ENCODE measurements around the gene LTA.

LTA gene, protein sequence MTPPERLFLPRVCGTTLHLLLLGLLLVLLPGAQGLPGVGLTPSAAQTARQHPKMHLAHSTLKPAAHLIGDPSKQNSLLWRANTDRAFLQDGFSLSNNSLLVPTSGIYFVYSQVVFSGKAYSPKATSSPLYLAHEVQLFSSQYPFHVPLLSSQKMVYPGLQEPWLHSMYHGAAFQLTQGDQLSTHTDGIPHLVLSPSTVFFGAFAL

DNA sequence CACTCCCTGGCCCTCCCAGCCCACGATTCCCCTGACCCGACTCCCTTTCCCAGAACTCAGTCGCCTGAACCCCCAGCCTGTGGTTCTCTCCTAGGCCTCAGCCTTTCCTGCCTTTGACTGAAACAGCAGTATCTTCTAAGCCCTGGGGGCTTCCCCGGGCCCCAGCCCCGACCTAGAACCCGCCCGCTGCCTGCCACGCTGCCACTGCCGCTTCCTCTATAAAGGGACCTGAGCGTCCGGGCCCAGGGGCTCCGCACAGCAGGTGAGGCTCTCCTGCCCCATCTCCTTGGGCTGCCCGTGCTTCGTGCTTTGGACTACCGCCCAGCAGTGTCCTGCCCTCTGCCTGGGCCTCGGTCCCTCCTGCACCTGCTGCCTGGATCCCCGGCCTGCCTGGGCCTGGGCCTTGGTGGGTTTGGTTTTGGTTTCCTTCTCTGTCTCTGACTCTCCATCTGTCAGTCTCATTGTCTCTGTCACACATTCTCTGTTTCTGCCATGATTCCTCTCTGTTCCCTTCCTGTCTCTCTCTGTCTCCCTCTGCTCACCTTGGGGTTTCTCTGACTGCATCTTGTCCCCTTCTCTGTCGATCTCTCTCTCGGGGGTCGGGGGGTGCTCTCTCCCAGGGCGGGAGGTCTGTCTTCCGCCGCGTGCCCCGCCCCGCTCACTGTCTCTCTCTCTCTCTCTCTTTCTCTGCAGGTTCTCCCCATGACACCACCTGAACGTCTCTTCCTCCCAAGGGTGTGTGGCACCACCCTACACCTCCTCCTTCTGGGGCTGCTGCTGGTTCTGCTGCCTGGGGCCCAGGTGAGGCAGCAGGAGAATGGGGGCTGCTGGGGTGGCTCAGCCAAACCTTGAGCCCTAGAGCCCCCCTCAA lies at the start of gene LTA:
LTA (plus strand) TSS at position 249 of the 871 bp plus-strand sequence; CDS start at position 703, 454 bp downstream.
- peak in 1 of 3 donors; percentile 65 for DNase-seq (ENCODE audit: low read depth in 3 of 3, low spot score in 1 of 3)

DNA sequence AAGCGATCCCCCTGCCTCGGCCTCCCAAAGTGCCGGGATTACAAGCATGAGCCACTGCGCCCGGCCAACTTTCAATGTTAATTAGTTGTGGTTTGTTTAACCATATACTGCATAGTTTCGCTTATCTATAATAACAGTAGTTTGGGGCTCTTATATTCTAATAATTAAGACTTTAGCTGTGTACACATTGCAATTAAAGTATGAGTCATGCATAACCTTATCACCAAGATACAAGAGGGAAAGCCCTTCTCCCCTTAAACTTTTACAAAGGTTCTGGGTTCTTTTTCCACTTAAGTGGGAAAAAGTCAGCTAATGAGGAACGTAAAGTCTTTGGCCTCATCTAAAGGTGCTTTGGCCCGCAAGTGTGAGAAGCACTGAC lies 46.5 kb upstream of the LTA start:
- DNase-seq (ENCODE audit: low read depth in 3 of 3, low spot score in 1 of 3): no peak

DNA sequence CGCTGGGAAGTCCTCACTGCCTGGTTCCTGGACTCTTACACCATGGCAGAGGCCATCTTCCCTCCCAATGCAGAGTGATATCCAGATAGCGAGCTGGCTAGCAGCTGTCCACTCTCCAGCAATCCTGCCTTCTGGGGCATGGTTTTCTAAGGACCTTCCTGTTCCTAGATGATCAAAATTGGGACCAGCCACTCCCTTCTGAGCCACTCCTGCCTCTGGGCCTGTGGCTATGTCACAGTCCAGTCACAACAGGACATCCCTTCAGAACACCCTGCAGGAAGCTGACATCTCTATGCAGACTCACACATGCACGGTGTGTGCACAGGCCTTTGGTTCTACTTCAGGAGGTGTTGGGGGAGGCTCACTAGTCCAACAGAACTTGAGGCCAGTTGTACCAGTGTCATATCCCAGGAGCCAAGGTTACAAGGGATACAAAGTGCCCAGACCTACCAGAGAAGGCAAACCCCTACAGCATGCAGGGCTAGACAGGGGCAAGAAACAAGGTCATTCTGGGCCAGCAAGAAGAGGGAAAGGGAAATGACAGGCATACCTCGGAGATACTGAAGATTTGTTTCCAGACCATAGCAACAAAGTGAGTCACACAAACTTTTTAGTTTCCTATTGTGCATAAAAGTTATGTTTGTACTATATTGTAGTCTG lies 46.0 kb upstream of the LTA start:
- DNase-seq (ENCODE audit: low read depth in 3 of 3, low spot score in 1 of 3): no peak

DNA sequence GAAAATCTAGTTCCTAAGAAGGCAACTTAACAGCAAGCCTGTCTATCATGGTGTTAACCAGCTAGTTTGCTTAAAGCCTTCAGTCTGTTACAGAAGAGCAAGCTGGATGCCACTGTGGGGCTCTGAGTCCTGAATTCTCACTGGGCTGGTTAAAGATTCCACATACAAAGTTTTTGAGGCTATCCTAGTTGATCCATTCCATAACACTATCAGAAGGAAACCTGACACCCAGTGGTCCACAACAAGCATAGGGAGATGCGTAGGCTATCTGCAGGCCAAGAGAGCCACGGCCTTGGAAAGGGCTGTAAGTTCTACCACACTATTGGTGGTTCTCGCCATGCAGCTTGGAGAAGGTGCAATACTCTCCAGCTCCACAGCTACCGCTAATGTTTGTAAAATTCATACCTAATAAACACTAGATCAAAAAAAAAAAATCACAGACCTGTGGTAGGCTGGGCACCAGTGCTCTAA lies 43.7 kb upstream of the LTA start:
- DNase-seq (ENCODE audit: low read depth in 3 of 3, low spot score in 1 of 3): no peak

DNA sequence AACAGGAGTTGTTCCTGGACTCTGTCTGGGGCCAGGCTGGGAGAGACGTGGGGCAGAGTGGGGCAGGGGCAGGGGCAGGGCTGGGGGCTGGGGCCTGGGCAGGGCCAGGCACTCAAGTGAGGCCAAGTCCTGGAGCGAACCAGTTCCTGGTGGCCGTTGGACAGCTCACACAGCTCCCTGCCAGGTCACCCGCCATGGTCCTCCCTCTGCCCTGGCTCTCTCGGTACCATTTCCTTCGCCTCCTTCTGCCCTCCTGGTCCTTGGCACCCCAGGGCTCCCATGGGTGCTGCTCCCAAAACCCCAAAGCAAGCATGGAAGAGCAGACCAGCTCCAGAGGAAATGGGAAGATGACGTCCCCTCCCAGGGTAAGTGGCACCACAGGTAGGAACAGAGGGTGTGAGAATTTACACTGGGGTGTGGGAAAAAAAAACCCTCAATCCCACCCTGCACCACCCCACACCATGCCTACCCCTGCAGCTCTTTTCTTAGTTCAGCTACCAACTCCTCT lies 43.2 kb upstream of the LTA start, which contains the start of gene MCCD1:
MCCD1 (plus strand) TSS at position 142 of the 508 bp plus-strand sequence; CDS start at position 195, 53 bp downstream.
- no peak for DNase-seq (ENCODE audit: low read depth in 3 of 3, low spot score in 1 of 3)

DNA sequence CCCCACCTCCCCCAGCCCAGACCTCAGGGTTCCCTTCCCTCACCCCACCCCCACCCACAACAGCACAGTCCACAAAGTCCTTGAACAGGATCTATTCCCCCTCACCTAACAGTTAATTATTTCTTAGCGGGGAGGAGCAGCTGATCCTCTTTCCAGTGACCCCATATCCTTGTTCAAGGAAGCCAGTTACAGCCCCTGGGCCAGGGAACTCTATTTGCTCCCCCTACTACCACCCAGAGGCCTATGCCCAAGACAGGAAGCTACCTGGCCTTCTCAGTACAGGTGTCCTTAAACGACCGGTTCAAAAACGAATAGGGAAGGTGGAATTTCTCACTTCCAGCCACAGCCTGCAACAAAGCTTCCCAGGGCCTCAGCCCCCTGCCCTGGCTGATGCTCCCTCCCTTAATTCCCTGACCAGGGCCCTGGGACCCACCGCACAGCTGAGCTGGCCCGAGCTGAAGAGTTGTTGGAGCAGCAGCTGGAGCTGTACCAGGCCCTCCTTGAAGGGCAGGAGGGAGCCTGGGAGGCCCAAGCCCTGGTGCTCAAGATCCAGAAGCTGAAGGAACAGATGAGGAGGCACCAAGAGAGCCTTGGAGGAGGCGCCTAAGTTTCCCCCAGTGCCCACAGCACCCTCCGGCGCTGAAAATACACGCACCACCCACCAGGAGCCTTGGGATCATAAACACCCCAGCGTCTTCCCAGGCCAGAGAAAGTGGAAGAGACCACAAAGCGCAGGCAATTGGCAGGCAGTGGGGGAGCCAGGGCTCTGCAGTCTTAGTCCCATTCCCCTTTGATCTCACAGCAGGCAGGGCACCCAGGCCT lies 42.5 kb upstream of the LTA start:
- DNase-seq (ENCODE audit: low read depth in 3 of 3, low spot score in 1 of 3): no peak

DNA sequence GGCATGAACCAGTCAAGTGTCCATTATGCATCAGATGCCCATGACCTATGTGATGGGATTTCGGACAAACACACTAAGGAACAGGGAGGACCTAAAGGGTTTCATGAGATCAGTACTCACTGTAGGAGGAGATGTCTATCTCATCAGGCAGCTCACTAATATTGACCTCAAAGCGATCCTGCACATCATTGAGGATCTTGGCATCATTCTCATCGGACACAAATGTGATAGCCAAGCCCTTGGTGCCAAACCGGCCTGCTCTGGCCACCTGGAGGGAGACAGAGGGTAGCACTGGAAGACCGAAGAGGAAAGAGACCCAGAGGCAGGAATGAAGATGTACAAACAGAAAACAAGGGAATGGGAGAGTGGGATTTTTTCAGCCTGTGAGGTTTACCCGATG lies 41.4 kb upstream of the LTA start:
- DNase-seq (ENCODE audit: low read depth in 3 of 3, low spot score in 1 of 3): no peak

DNA sequence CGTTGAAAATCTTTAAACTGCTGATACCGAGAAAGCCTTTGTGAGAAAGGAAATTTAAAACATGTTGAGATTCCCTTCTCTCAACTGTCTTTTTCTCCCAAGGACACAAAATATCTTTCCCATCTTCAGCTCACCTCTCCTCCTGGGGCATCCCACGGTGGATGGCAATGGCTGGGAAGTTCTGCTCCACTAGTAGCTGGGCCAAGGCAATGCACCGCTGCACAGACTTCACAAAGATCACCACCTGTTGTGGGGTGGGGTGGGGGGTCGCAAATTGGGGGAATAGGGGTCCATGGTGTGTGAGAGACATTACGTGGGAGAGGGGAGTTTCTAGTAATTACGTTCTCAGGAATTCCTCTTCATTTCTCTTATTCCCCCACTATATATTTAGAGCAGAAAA lies 40.9 kb upstream of the LTA start:
- DNase-seq (ENCODE audit: low read depth in 3 of 3, low spot score in 1 of 3): no peak

DNA sequence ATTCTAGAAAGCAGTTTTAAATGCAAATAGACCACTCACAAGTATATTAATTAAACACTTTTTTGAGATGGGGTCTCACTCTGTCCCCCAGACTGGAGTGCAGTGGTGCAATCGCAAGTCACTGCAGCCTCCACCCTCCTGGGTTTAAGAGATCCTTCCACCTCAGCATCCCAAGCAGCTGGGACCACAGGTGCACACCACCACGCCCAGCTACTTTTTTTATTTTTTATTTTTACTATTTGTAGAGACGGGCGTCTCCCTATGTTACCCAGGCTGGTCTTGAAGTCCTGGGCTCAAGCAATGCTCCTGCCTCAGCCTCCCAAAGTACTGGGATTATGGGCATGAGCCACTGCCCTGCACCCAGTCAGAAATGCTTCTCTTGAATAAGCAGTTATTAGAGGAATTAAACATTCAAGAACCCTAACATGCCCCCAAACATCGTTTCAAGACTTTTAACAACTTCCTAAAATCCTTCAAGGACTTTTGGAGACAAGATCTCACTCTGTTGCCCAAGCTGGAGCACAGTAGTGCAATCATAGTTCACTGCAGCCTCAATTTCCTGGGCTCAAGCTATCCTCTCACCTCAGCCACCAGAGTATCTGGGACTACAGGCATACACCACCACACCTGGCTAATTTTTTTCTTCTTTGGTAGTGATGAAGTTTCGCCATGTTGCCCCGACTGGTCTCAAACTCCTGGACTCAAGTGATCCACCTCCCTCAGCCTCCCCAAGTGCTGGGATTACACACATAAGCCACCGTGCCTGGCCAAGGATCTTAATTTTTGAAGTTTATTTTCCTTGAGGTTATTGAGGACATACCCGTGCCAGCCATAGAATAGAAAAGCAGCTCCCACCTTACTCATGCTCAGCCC lies 40.1 kb upstream of the LTA start:
- no peak for DNase-seq (ENCODE audit: low read depth in 3 of 3, low spot score in 1 of 3)

DNA sequence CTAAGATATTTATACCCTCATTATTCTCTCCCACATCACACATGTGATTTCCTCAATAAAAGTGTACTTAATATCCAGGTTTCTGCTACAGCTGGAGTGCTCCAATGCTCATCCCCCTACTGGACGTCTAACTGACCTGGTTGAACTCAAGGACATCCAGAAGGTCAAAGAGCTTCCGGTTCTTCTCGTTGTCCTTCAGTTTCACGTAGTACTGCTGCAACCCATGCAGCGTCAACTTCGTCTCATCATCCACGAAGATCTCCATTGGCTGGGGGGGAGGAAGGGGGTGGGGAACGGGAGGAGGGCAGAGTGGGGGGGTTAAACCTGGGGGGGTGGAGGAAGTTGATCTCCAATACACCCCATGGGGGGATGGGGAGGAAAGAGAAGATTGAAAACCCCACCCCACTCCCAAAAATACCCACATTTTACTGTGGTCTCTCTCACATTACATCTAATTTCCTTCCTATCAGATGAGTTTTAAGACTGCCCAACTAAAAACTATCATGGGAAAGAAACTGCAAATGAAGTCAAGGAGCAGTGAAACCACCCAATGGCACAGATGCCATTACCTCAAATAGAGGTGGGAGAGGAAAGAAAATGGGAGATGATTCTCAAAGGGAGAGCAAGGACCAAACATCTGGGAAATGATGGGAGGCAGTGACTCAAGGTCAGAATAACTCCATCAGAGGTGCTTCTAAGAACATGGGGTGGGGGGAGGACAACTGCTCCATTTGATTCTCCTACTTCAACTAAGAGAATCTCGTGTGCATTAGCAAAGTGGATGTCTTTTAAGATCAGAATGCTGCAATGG lies 39.2 kb upstream of the LTA start:
- no peak for DNase-seq (ENCODE audit: low read depth in 3 of 3, low spot score in 1 of 3)

DNA sequence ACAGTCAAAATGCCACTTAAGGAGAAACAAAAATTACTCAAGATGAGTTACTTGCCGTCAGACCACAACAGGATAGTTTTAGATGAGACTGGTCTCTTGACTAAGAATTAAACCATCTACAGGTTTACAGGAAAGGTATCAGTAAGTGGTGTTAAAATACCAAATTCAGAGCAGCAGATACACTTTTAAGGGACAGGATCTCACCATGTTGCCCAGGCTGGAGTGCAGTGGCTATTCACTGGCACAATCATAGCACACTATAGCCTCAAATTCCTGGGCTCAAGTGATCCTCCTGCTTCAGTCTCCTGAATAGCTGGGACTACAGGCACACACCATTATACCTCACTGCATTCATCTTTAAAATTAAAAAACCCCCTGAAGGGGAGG lies 38.6 kb upstream of the LTA start:
- no peak for DNase-seq (ENCODE audit: low read depth in 3 of 3, low spot score in 1 of 3)

DNA sequence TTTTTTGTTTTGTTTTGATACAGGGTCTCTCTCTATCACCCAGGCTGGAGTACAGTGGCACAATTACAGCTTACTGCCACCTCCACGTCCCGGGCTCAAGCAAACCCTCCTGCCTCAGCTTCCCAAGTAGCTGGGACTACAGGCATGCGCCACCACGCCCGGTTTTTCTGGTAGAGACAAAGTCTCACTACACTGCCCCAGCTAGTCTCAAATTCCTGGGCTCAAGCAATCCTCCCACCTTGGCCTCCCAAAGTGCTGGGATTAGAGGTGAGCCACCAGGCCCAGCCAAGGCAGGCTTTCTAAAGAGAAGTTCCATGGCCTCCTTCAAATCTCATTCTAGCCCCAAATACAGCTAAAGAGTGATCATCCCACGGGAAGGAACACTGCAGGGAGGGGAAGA lies 38.1 kb upstream of the LTA start:
- DNase-seq (ENCODE audit: low read depth in 3 of 3, low spot score in 1 of 3): no peak

DNA sequence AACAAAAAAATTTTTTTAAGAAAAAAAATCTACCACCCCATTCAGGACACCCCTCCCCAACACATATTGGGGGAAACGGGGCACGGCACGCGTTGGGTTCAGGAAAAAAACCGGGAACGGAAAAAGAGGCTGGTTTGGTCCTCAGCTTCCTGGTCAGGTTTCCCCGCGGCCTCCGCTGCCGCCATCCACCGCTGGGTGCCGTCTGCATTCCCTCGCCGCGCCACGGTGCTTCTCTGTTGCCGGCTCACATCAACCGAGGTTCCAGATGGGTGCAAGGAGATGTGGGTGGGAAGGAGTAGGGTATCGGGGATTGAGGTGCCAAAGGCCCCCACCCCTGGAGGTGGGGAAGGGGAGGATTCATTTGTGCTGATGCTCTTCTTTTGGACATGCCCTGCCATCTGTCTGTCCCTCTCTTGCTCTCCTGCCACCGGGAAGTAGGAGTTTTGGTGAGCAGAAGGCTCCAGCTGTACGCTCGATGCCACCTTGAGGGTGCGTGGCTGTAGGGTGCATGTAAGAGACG lies 37.5 kb upstream of the LTA start:
- DNase-seq (ENCODE audit: low read depth in 3 of 3, low spot score in 1 of 3): no peak

DNA sequence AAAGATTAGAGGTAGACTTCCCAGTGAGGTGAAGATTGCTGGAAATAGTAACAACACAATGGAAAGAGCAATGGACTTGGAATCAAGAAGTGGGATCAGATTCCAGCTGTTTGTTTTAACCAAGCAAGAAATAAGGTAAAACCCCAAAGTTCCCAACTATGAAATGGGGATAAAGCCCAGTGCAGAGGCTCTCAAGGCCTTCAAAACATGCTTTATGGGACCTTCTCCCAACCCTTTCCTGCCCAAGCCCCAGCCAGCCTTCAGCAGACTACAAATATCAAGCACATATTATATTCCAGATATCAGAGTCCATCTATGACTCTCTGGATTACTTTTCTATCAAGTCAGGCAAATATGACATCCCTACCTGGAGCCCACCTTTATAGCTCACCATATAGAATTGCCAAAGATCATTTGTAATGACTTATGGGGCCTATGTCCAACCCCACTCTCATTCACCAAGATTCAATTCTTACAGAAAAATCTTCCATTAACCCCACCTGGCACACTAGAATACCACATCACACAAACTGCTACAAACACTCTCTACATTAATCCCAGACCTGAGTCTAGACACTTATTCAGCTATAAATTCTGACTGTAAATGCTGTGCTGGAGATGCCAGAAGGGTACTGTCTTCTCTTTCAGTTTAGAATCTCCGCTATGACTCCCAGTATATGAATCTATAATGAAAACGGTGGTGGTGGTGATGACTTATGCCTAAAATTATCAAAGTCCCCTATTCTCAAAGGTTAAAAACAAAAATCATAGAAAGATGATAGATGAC lies 36.4 kb upstream of the LTA start:
- DNase-seq (ENCODE audit: low read depth in 3 of 3, low spot score in 1 of 3): no peak

DNA sequence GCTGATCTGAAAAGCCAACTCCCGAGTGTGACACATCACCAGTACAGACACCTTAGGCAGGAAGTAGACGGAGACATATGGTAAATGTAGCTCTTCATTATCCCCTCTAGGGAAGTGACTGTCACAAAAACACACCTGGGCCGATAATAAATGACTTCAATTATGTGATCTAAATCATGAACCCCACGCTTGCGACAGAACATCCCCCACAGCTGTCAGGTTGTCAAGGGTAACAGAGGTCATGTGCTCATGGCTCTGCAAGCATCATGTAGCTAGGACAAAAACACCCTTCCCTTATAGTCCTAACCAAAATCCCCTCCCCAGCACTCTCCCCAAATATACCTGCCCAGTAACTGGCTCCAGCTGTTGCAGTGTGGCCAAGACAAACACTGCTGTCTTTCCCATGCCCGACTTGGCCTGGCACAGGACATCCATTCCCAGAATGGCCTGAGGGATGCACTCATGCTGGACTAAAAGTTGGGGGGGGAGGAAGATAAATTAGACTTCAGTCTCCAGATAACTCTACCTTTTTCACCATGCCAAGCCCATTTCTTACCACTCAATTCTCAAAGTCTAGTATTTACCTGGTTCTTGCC lies 33.2 kb upstream of the LTA start:
- no peak for DNase-seq (ENCODE audit: low read depth in 3 of 3, low spot score in 1 of 3)

DNA sequence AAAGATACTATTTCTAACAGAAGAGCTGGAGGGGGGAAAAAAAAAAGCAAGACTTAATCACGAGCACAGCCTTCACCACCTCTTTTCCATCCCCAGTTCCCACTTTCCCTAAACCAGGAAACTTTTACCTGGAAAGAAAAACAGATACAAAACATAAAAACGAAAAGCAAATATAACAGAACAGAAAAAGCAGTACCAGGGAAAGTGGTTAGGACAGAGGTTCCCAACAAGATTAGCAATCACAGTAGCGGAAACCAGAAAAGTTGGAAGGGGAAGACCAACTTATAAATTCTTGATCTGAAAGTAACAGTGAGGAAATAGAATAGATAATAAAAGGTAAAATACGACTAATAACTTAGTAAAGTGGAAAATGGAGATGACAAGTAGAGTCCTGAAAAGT lies 31.4 kb upstream of the LTA start:
- no peak for DNase-seq (ENCODE audit: low read depth in 3 of 3, low spot score in 1 of 3)

DNA sequence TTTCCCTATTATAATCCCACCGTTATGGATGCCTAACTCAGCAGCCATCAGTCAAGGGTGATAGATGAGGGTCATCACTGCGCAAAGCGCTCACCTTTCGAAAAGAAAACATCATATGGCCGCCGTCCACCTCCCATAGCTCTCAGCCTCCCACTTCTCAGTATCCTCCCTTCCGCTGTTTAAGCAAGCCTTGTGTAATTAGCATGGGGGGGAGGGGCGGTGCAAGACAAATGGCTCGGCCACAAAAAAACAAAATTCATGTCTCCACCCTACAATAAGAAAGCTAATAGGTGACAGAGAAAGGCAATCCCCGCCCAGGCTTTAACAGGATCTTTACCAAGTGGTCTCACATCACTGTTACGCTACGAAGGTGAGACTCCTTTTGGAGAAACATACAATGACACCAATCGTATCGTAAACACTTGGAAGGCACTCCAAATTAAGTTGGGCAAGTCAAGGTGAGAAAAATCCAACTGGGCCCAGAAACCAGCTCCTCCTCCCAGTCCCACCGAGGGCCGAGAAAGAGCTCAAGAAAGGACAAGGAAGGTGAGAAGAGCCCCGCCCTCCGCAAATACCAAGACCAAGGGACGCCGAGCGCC lies 30.9 kb upstream of the LTA start:
- peak in 1 of 3 donors; percentile 37 for DNase-seq (ENCODE audit: low read depth in 3 of 3, low spot score in 1 of 3)

Measured in stimulated activated CD4-positive, alpha-beta T cell treated with anti-CD3 and anti-CD28 coated beads, TNF-alpha, amount 100 ng/mL, for 1 hour (primary cell).